SH-SY5Y (cell line): ENCODE data around the gene THSD4.

ENCODE experiments used
- GATA2 ChIP-seq: IDR thresholded peaks from 2 replicates; pipeline ENCODE4 v1.6.1; 2011; ENCODE audit warnings: mild to moderate bottlenecking, low read depth, low read length
- GATA3 ChIP-seq: IDR thresholded peaks from 2 replicates; pipeline ENCODE4 v1.6.1; 2011; ENCODE audit warnings: low read depth, mild to moderate bottlenecking, low read length, moderate library complexity

DNA sequence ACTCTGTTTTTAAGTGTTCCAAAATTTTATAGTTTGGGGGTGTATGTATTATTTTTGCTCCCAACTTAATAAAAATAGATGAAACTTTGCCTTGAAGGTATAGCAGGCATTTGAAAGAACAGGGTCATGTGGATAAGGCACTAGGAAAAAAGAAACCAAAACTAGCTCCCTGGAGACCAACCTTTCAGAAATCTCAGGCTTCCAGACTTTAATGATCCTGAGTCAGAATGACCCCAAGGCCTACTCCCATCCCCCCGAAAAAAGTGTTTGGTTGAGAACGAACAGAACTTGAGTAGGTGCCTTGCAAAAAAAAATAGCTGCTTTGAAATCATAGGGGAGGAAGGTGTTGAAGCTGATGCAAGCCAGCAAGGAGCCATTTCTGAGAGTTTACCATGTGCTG lies 309.5 kb downstream of the THSD4 start:
- TF ChIP-seq GATA2, result no peak
- TF ChIP-seq GATA3, result no peak
